Upper lobe of left lung (tissue), 4 donors: ENCODE results near the gene GNG11.

ENCODE experiments used
- CTCF ChIP-seq, 6 experiments: fragments of 450-650 bp in 4 of 6; fragments of 200-600 bp in 2 of 6; sonication (generic) in 2 of 6; IDR thresholded peaks; one replicate each; pipeline ENCODE4 v1.5.1; 2016 to 2019; ENCODE audit warnings: antibody characterized with exemption in 6 of 6
- EP300 ChIP-seq, 4 donors: sonication (generic); formaldehyde crosslinking; IDR thresholded peaks; one replicate each; pipeline ENCODE4 v1.5.1; 2017; ENCODE audit warnings: antibody characterized with exemption in 4 of 4, control low read depth in 2 of 4
- POLR2A ChIP-seq, 4 donors: fragments of 450-650 bp; IDR thresholded peaks; one replicate each; pipeline ENCODE4 v1.5.1; 2016 to 2017; ENCODE audit warnings: antibody characterized with exemption in 4 of 4, mild to moderate bottlenecking in 2 of 4
- POLR2AphosphoS5 ChIP-seq, 2 donors: sonication (generic); formaldehyde crosslinking; IDR thresholded peaks; one replicate each; pipeline ENCODE4 v1.5.1; 2017; ENCODE audit warnings: antibody characterized with exemption in 2 of 2

GRCh38 chr7:93890041-93890463 is 31.5 kb upstream of the GNG11 start:
- TF ChIP-seq CTCF (IDR thresholded peaks at IDR 0.05) (no peak), POLR2A (IDR thresholded peaks at IDR 0.05) (no peak), POLR2AphosphoS5 (IDR thresholded peaks at IDR 0.05) (no peak), EP300 (IDR thresholded peaks at IDR 0.05) (no peak)
